Fibroblast of villous mesenchyme (primary cell): ENCODE data around the gene CAT. TPM values are rescaled to one million over a fixed set of nuclear protein-coding genes. Genes with fewer than 3 reads are reported as not detected.

Experiments used
- DNase-seq: peaks from one replicate; pipeline ENCODE4 v3.0.0-alpha.2; 2010; ENCODE audit warnings: low read depth
- H3K4me3 ChIP-seq: 2 replicates; pipeline ENCODE4 v1.5.1; 2011; ENCODE audit warnings: low read depth, mild to moderate bottlenecking, low read length
- CTCF ChIP-seq: IDR thresholded peaks from 2 replicates; pipeline ENCODE4 v1.5.1; 2012; ENCODE audit warnings: low read depth, mild to moderate bottlenecking, low read length; ENCODE audit not compliant: insufficient read depth
- total RNA-seq: library from RNA; depleted of rRNA; stranded (reverse); fragments of >200 nt; gene quantifications from 2 replicates; pipeline ENCODE4 v1.2.3, GENCODE V29; 2012

Gene CAT
- total RNA-seq, 1 donor: 71.7 TPM

- no peak for DNase-seq
- no peak overlapping the region for H3K4me3 ChIP-seq
- TF ChIP-seq CTCF: no peak
Observed at GRCh38 chr11:34466802-34467488, 28.2 kb downstream of the CAT start.

- TF ChIP-seq CTCF: peak; percentile 74
- no peak overlapping the region for H3K4me3 ChIP-seq
- peak; percentile 34 for DNase-seq
Observed at GRCh38 chr11:34468209-34468841, 29.6 kb downstream of the CAT start.

- H3K4me3 ChIP-seq: no peak overlapping the region
- no peak for TF ChIP-seq CTCF
- no peak for DNase-seq
Observed at GRCh38 chr11:34473603-34474169, 35.0 kb downstream of the CAT start.

GRCh38 chr11:34475656-34476055 is 36.9 kb downstream of the CAT start:
- no peak for DNase-seq
- no peak for TF ChIP-seq CTCF

GRCh38 chr11:34476849-34477248 is 38.1 kb downstream of the CAT start:
- no peak overlapping the region for H3K4me3 ChIP-seq
- DNase-seq: no peak
- TF ChIP-seq CTCF: no peak

More at GRCh38 chr11:34475656-34476055, 36.9 kb downstream of the CAT start:
- no peak overlapping the region for H3K4me3 ChIP-seq

- H3K4me3 ChIP-seq: no peak overlapping the region
- no peak for DNase-seq
- TF ChIP-seq CTCF: no peak
Observed at GRCh38 chr11:34478845-34479663, 40.3 kb downstream of the CAT start.
